Panc1 (cell line): ENCODE results near the gene DOCK1. TPM values are rescaled to one million over a fixed set of nuclear protein-coding genes. Genes with fewer than 3 reads are reported as not detected.

Source experiments
- ATAC-seq: fragments of 200-7000 bp; cut with Tn5 transposase; 2 replicates; pipeline ENCODE4 v1.9.1; 2020; ENCODE audit warnings: mild to moderate bottlenecking, moderate library complexity
- BruUV-seq: library from RNA; stranded (reverse); fragments of 400-500 nt; replicated peaks from 2 replicates; lab custom pipeline; 2021; lab: Mats Ljungman, UMichigan
- CTCF ChIA-PET: fragments of 300-600 bp; sonication (Branson Sonifier 250); formaldehyde crosslinking; loops from one replicate; lab custom pipeline; 2022; ENCODE audit warnings: antibody characterized with exemption; lab: Charles Lee
- POLR2A ChIA-PET: fragments of 300-600 bp; sonication (Branson Sonifier 250); formaldehyde crosslinking; loops from one replicate; lab custom pipeline; 2022; ENCODE audit warnings: antibody characterized with exemption; lab: Charles Lee
- DNase-seq: peaks from one replicate; pipeline ENCODE4 v3.0.0-alpha.2; 2010; ENCODE audit warnings: low read depth, low spot score
- H3K27ac ChIP-seq: 2 replicates; pipeline ENCODE4 v1.5.1; 2011; ENCODE audit warnings: mild to moderate bottlenecking, low read length, inconsistent platforms
- H3K27me3 ChIP-seq: fragments of 200-500 bp; sonication (Bioruptor generic); 2 replicates; pipeline ENCODE4 v1.6.0; 2014; ENCODE audit warnings: low read length, inconsistent platforms; ENCODE audit not compliant: control insufficient read depth, insufficient read depth
- H3K36me3 ChIP-seq: fragments of 200-500 bp; sonication (Bioruptor generic); 2 replicates; pipeline ENCODE4 v1.5.1; 2014; ENCODE audit warnings: inconsistent platforms, mild to moderate bottlenecking, low read length, moderate library complexity; ENCODE audit not compliant: control insufficient read depth, insufficient read depth
- H3K4me1 ChIP-seq: 2 replicates; pipeline ENCODE4 v1.5.1; 2011; ENCODE audit warnings: inconsistent platforms, mild to moderate bottlenecking, low read length, moderate library complexity; ENCODE audit not compliant: control insufficient read depth, insufficient read depth
- H3K4me3 ChIP-seq, 2 experiments: 2 replicates each; pipeline ENCODE4 v1.5.1; 2011 to 2012; ENCODE audit warnings: low read depth in 2 of 2, low read length in 2 of 2, mild to moderate bottlenecking in 2 of 2, inconsistent platforms in 1 of 2, moderate library complexity in 1 of 2
- H3K9me3 ChIP-seq: fragments of 200-500 bp; sonication (Bioruptor generic); 2 replicates; pipeline ENCODE4 v1.5.1; 2014; ENCODE audit warnings: low read depth, mild to moderate bottlenecking, inconsistent platforms, low read length, moderate library complexity; ENCODE audit not compliant: control insufficient read depth, insufficient read depth
- POLR2AphosphoS5 ChIP-seq: IDR thresholded peaks from 2 replicates; pipeline ENCODE4 v1.6.1; 2012; ENCODE audit warnings: mild to moderate bottlenecking, low read depth, low read length, moderate library complexity
- TCF7L2 ChIP-seq: IDR thresholded peaks from 2 replicates; pipeline ENCODE4 v1.6.1; 2011; ENCODE audit warnings: mild to moderate bottlenecking, low read depth, low read length, inconsistent platforms
- in situ Hi-C: cut with HindIII; loops from 2 replicates; pipeline ENCODE4 v1.10.0; 2016; ENCODE audit warnings: low sequenced_read_pairs, low pct_unique_long_range_greater_than_20kb
- intact Hi-C: fragments of 100-400 bp; cut with micrococcal nuclease; formaldehyde crosslinking; loops from one replicate; pipeline ENCODE4 v1.10.0; 2022; ENCODE audit not compliant: unreplicated experiment
- total RNA-seq: library from RNA; stranded (reverse); gene quantifications from one replicate; pipeline ENCODE4 v1.2.1, GENCODE V29; 2021; ENCODE audit not compliant: unreplicated experiment
- TF ChIP-seq, protein P1 (sequence below): fragments of 450-650 bp; IDR thresholded peaks from 2 replicates; pipeline ENCODE4 v1.5.1; 2017; ENCODE audit warnings: mild to moderate bottlenecking
- TF ChIP-seq, protein P2 (sequence below), 2 experiments: IDR thresholded peaks; 2 replicates each; pipeline ENCODE4 v1.6.1; 2011 to 2012; ENCODE audit warnings: low read depth in 2 of 2, control low read depth in 1 of 2, low read length in 1 of 2, mild to moderate bottlenecking in 1 of 2, moderate library complexity in 1 of 2; ENCODE audit not compliant: insufficient read depth in 1 of 2

The DOCK1 gene
- total RNA-seq, 1 experiment from 2014 or later: 67.6 TPM

DNA sequence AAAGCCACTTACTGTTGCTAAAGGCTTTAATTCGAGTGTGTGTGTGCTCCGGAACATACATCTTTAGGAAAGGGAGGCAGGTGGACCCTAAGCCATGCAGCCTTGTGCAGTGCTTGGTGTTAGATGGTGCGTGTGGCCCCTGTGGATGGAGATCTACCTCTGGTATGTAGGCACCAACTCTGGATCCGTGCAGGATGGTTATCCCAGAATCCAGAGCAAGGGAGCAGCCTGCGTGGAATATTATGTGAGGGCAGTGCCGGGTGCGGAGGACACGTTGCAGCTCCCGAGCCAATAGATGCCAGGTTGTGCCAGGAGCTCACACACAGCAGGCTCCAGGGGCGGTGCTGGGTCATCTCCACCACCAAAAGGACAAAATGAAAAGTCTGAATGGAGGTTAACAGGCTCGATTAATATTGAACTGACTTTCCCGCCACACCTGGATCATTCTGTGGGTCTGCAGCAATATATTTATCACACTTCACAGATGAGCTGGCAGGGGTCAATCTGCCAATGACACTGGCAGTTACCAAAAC, 500.9 kb downstream of the DOCK1 start:
- POLR2A ChIA-PET: interaction anchor here (0.6 kb wide), 1 partner anchor 757 kb away, joined by 15 read pairs; no protein-coding TSS in a partner anchor
- intact Hi-C loops: no loop called here
- H3K4me1 ChIP-seq: no peaks in the 10 kb centered on the region

DNA sequence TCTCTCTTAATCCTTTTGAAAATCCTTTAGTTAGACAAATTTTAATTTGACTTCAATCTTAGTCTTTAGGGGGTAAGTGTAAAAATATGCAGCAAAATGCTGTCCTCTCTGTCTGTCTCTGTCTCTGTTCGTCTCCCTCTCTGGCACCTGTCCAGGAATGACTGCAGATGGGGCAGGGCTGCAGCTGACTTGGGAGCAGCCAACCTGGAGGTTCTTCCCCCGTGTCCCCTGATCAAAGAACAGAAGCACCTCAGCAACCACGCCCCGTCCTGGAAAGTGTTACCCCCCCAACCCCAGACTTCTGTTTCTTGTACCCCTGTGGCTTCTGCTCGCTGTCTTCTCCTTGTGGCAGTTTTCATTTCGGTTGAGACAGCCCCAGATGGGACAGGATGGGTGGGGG, 502.3 kb downstream of the DOCK1 start:
- no peak for TF ChIP-seq TCF7L2
- TF ChIP-seq, protein P1, sequence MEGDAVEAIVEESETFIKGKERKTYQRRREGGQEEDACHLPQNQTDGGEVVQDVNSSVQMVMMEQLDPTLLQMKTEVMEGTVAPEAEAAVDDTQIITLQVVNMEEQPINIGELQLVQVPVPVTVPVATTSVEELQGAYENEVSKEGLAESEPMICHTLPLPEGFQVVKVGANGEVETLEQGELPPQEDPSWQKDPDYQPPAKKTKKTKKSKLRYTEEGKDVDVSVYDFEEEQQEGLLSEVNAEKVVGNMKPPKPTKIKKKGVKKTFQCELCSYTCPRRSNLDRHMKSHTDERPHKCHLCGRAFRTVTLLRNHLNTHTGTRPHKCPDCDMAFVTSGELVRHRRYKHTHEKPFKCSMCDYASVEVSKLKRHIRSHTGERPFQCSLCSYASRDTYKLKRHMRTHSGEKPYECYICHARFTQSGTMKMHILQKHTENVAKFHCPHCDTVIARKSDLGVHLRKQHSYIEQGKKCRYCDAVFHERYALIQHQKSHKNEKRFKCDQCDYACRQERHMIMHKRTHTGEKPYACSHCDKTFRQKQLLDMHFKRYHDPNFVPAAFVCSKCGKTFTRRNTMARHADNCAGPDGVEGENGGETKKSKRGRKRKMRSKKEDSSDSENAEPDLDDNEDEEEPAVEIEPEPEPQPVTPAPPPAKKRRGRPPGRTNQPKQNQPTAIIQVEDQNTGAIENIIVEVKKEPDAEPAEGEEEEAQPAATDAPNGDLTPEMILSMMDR: no peak
- TF ChIP-seq, protein P2, sequence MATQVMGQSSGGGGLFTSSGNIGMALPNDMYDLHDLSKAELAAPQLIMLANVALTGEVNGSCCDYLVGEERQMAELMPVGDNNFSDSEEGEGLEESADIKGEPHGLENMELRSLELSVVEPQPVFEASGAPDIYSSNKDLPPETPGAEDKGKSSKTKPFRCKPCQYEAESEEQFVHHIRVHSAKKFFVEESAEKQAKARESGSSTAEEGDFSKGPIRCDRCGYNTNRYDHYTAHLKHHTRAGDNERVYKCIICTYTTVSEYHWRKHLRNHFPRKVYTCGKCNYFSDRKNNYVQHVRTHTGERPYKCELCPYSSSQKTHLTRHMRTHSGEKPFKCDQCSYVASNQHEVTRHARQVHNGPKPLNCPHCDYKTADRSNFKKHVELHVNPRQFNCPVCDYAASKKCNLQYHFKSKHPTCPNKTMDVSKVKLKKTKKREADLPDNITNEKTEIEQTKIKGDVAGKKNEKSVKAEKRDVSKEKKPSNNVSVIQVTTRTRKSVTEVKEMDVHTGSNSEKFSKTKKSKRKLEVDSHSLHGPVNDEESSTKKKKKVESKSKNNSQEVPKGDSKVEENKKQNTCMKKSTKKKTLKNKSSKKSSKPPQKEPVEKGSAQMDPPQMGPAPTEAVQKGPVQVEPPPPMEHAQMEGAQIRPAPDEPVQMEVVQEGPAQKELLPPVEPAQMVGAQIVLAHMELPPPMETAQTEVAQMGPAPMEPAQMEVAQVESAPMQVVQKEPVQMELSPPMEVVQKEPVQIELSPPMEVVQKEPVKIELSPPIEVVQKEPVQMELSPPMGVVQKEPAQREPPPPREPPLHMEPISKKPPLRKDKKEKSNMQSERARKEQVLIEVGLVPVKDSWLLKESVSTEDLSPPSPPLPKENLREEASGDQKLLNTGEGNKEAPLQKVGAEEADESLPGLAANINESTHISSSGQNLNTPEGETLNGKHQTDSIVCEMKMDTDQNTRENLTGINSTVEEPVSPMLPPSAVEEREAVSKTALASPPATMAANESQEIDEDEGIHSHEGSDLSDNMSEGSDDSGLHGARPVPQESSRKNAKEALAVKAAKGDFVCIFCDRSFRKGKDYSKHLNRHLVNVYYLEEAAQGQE (IDR thresholded peaks at IDR 0.05; ENCODE audit: insufficient read depth in 1 of 2, low read depth in 2 of 2, low read length in 1 of 2): no peak
- TF ChIP-seq POLR2AphosphoS5: no peak
- no peaks in the 10 kb centered on the region for H3K9me3 ChIP-seq
- DNase-seq (no peak), ATAC-seq (no peak)
- H3K36me3 ChIP-seq: no peaks in the 10 kb centered on the region; the same call in 1 of the 2 replicates
- no peak overlapping the region for H3K27ac ChIP-seq
- BruUV-seq: no TSS peak
- ChIA-PET POLR2A (no interaction called here), CTCF (interaction anchor here (0.6 kb wide), 1 partner anchor 447 kb away, joined by 3 read pairs; no protein-coding TSS in a partner anchor)
- H3K4me1 ChIP-seq: no peaks in the 10 kb centered on the region
- intact Hi-C loops (no loop called here), in situ Hi-C loops (no loop called here)
- no peaks in the 10 kb centered on the region for H3K27me3 ChIP-seq
- H3K4me3 ChIP-seq: no peak overlapping the region

More for the DNA sequence above, 500.9 kb downstream of the DOCK1 start:
- no peak for ATAC-seq
- CTCF ChIA-PET: no interaction called here
- DNase-seq: no peak
- Histone ChIP-seq H3K36me3 (no peaks in the 10 kb centered on the region; the same call in 1 of the 2 replicates), H3K27me3 (no peaks in the 10 kb centered on the region), H3K9me3 (no peaks in the 10 kb centered on the region), H3K27ac (no peak overlapping the region), H3K4me3 (no peak overlapping the region)
- TF ChIP-seq POLR2AphosphoS5 (no peak), TCF7L2 (no peak)
- TF ChIP-seq, protein P2 (IDR thresholded peaks at IDR 0.05; ENCODE audit: insufficient read depth in 1 of 2, low read depth in 2 of 2, low read length in 1 of 2): no peak
- in situ Hi-C loops: no loop called here
- BruUV-seq: no TSS peak
